Transverse colon (tissue), 4 donors: Measurements from ENCODE around the gene EXOSC1. TPM values are rescaled to one million over a fixed set of nuclear protein-coding genes. Genes with fewer than 3 reads are reported as not detected.

Experiments
- DNase-seq: peaks from one replicate; pipeline ENCODE4 v3.0.0-alpha.2; 2019
- H3K27ac ChIP-seq, 4 donors: fragments of 200-600 bp; sonication (generic); 2 replicates each; pipeline ENCODE4 v1.5.1; 2016 to 2018; ENCODE audit warnings: inconsistent platforms in 4 of 4
- H3K27me3 ChIP-seq: fragments of 200-600 bp; sonication (generic); 2 replicates; pipeline ENCODE4 v1.5.1; 2017; ENCODE audit warnings: inconsistent platforms
- H3K36me3 ChIP-seq, 4 donors: fragments of 200-600 bp; sonication (generic); 2 replicates each; pipeline ENCODE4 v1.5.1; 2017 to 2019; ENCODE audit warnings: inconsistent platforms in 4 of 4
- H3K4me1 ChIP-seq, 4 donors: fragments of 200-600 bp; sonication (generic); 2 replicates each; pipeline ENCODE4 v1.5.1; 2017 to 2020; ENCODE audit warnings: inconsistent platforms in 4 of 4
- H3K4me3 ChIP-seq, 4 donors: fragments of 200-600 bp; sonication (generic); 1 replicate in 1 of 4; 2 replicates in 3 of 4; pipeline versions ENCODE4 v1.5.1 to v1.6.1; 2017 to 2019; ENCODE audit warnings: inconsistent platforms in 4 of 4
- H3K9me3 ChIP-seq, 2 donors: fragments of 200-600 bp; sonication (generic); 2 replicates each; pipeline ENCODE4 v1.5.1; 2017 to 2019; ENCODE audit warnings: inconsistent platforms in 2 of 2
- EP300 ChIP-seq: sonication (generic); formaldehyde crosslinking; IDR thresholded peaks from one replicate; pipeline ENCODE4 v1.6.1; 2017; ENCODE audit warnings: antibody characterized with exemption, low read depth
- POLR2A ChIP-seq: fragments of 450-650 bp; IDR thresholded peaks from one replicate; pipeline ENCODE4 v1.6.1; 2016; ENCODE audit warnings: antibody characterized with exemption, mild to moderate bottlenecking, moderate library complexity
- POLR2AphosphoS5 ChIP-seq, 3 donors: sonication (generic); formaldehyde crosslinking; IDR thresholded peaks; one replicate each; pipeline ENCODE4 v1.6.1; 2016; ENCODE audit warnings: antibody characterized with exemption in 3 of 3
- WGBS, 2 donors: methylation state at CpG; one replicate each; pipeline ENCODE4 v1.1.5; 2018; ENCODE audit warnings: low coverage in 1 of 2; 5-methylcytosine and 5-hydroxymethylcytosine counted together
- in situ Hi-C, 4 donors: fragments of 200-750 bp; cut with MboI; loops; one replicate each; pipeline versions ENCODE4 v1.15.0 to v1.15.1; 2017; ENCODE audit warnings: low sequenced_read_pairs in 3 of 4, low pct_ligation_motif_present in 1 of 4, low pct_unique_long_range_greater_than_20kb in 1 of 4
- intact Hi-C: fragments of 100-400 bp; cut with DNase I; formaldehyde crosslinking; loops from one replicate; pipeline ENCODE4 v1.15.1; 2023; ENCODE audit warnings: low total_unique reads
- total RNA-seq, 4 donors: library from RNA; depleted of rRNA; stranded (reverse); fragments of >200 nt; gene quantifications; one replicate each; pipeline ENCODE4 v1.1.0, GENCODE V29; 2016
- TF ChIP-seq, protein P1 (sequence below), 5 experiments: fragments of 200-600 bp in 3 of 5; fragments of 450-650 bp in 2 of 5; sonication (generic) in 3 of 5; IDR thresholded peaks; 1 replicate in 2 of 5; 2 replicates in 3 of 5; pipeline ENCODE4 v1.5.1; 2016 to 2017; ENCODE audit warnings: antibody characterized with exemption in 5 of 5, inconsistent platforms in 3 of 5, mild to moderate bottlenecking in 2 of 5, moderate library complexity in 1 of 5

The EXOSC1 gene, protein sequence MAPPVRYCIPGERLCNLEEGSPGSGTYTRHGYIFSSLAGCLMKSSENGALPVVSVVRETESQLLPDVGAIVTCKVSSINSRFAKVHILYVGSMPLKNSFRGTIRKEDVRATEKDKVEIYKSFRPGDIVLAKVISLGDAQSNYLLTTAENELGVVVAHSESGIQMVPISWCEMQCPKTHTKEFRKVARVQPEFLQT
- 100 to 1,000 TPM in 1 of 4 donors, 10 to 100 TPM in 2, 1 to 10 TPM in 1; 2.6 to 315 (median 26.1) TPM for total RNA-seq

DNA sequence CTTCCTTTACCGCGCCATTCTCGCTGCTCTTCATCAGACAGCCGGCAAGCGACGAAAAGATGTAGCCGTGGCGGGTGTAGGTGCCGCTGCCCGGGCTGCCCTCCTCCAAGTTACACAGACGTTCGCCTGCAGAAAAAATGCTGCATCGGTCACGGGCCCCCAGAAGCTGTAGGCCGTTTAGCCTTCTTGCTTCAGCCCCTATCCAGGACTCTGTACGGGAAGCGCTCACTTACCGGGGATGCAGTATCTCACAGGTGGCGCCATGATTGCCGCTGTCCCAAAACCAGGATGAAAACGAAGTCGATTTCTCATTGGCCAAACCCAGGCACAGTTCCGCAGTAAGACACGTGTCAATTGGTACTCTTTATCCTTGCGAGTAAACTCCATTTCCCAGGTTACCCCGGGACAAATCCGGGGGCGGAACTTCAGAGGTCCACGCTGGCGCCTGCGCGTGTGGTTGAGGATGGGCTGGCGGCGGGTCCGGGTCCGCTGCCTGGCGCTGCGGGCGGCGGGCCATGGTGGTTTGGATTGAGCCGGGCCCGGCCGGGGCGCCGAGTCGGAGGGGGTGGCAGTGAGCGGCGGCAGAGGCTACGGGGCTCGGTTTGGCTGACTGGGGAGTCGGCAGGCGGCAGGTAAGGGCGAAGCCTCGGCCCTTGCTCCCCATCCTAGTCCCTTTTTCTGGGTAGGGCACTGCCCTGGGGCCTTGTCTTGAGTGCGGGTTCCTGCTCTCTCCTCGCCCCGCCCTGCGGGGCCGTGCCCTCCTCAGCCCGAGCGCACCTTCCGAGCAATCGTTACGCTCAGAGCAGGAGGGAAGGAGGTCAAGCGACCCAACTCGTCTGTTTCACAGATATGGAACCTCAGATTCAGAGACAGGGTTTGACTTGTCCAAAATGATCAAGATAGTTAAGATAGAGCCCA lies at the start of gene EXOSC1, which contains the start of gene ZDHHC16:
Gene EXOSC1, minus strand, starts transcription at position 285 of the 918 bp plus-strand sequence. Its CDS starts 21 bp downstream, at position 264.
Gene ZDHHC16, plus strand, starts transcription at position 454 of the 918 bp plus-strand sequence. CDS start 5,501 bp downstream, outside the sequence.
- H3K27ac ChIP-seq, result peak within 1 kb of the TSS; percentile 73 to 85 (median 82)
- intact Hi-C loops, result no loop called here
- H3K4me1 ChIP-seq, result peaks cover 10 to 30% (median 21%) of the 10 kb centered on the region in 4 donors
- TF ChIP-seq POLR2A (peak; percentile 72), EP300 (no peak), POLR2AphosphoS5 (IDR thresholded peaks at IDR 0.05) (peak; percentile 74 to 87 (median 84))
- DNase-seq, result peak; percentile 93
- H3K9me3 ChIP-seq, result no peaks in the 10 kb centered on the region
- H3K27me3 ChIP-seq, result no peaks in the 10 kb centered on the region
- peak within 1 kb of the TSS; percentile 59 to 93 (median 83) for H3K4me3 ChIP-seq
- peaks cover 0 to 3% (median 1%) of the 10 kb centered on the region in 4 donors for H3K36me3 ChIP-seq
- in situ Hi-C loops, result no loop called here
- WGBS, 2 donors, result 0% methylated on average over 42 of the region's 66 CpGs; no CpG with 5 or more reads in 1 of the 2 donors

DNA sequence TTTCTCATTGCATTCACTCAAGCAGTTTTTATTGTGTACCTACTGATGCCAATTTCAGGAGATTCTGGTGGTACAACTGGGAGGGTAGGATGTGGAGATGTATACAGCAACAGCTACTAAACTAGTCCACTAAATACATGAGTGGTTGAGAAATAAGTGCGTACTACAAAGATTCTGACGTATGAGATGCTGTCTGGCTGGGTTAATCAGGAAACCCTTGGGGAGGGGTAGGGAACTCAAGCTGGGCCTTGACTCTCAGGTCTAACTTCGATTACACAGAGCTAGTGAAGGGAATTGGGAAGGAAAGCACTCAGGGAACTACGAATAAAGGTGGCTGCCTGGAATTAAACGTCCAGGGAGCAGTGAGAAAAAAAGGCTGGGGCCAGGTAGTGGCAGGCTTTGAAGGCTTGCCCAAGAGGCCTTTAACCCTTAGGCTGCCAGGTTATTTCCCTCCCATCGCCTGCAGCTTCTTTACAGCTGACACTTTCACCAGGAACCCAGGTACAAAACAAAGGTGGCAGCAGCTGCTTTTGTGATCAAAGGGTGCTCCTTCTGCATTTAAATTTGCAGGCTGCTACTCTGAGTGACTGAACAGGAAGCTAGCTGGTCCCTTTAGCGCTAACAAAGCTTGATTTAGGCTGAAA lies 49.2 kb upstream of the EXOSC1 start:
- in situ Hi-C loops (no loop called here), intact Hi-C loops (no loop called here)
- H3K36me3 ChIP-seq, result no peaks in the 10 kb centered on the region
- TF ChIP-seq EP300, result no peak
- TF ChIP-seq POLR2AphosphoS5 (IDR thresholded peaks at IDR 0.05), result no peak
- TF ChIP-seq POLR2A, result no peak
- TF ChIP-seq, protein P1, sequence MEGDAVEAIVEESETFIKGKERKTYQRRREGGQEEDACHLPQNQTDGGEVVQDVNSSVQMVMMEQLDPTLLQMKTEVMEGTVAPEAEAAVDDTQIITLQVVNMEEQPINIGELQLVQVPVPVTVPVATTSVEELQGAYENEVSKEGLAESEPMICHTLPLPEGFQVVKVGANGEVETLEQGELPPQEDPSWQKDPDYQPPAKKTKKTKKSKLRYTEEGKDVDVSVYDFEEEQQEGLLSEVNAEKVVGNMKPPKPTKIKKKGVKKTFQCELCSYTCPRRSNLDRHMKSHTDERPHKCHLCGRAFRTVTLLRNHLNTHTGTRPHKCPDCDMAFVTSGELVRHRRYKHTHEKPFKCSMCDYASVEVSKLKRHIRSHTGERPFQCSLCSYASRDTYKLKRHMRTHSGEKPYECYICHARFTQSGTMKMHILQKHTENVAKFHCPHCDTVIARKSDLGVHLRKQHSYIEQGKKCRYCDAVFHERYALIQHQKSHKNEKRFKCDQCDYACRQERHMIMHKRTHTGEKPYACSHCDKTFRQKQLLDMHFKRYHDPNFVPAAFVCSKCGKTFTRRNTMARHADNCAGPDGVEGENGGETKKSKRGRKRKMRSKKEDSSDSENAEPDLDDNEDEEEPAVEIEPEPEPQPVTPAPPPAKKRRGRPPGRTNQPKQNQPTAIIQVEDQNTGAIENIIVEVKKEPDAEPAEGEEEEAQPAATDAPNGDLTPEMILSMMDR (IDR thresholded peaks at IDR 0.05), result no peak
- H3K4me3 ChIP-seq, result no peak overlapping the region
- H3K4me1 ChIP-seq, result peaks cover 12 to 42% (median 18%) of the 10 kb centered on the region in 4 donors
- H3K27me3 ChIP-seq, result peaks cover 7% of the 10 kb centered on the region
- 42 to 52% methylated on average over 4 to 7 of the region's 7 CpGs for WGBS, 2 donors
- no peak overlapping the region for H3K27ac ChIP-seq
- H3K9me3 ChIP-seq, result no peaks in the 10 kb centered on the region
- no peak for DNase-seq

DNA sequence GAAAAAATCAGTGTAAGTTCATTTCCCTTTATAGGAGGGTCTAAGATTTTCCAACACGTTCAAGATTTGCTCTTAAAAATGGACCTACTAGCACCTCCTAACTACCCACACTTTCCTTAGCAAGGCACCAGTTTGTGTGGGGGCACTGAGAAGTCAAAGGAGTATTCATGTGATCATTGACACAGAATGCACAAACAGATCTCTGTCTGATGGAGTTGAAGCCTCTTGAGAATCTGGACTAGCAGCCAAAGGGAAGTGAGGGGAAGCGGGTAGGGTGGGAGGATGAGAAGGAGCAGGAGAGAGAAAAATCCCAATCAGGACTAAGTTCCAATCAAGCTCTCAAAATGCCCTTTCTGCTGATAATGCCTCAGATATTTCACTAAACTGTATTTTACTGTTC lies 48.3 kb upstream of the EXOSC1 start:
- H3K27ac ChIP-seq, result no peak overlapping the region

DNA sequence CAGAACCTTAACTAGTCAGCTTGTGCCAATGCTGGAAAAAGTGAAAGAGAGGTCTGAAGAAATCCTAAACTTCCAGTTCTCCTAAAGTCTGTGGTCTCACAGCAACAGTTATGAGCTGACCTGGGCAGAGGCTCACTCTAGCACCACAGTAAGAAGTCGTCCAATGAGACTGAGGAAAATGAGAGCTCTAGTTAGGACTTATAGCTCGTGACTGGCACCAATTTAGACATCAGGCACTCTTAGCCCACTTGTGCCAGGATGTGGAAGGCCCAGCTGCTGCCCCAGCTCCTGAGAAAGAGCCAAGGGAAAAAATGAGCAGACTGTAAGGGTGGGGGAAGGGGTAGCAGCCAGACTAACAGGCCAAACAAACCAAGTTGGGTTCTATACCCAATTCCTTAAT lies 44.8 kb upstream of the EXOSC1 start:
- H3K4me3 ChIP-seq, result no peak overlapping the region
- no peaks in the 10 kb centered on the region for H3K27me3 ChIP-seq
- in situ Hi-C loops, result no loop called here
- no peak for DNase-seq
- no peaks in the 10 kb centered on the region for H3K36me3 ChIP-seq
- intact Hi-C loops, result no loop called here
- H3K27ac ChIP-seq, result no peak overlapping the region
- no peak for TF ChIP-seq POLR2A
- no peak for TF ChIP-seq POLR2AphosphoS5 (IDR thresholded peaks at IDR 0.05)
- TF ChIP-seq, protein P1 (IDR thresholded peaks at IDR 0.05), result no peak
- TF ChIP-seq EP300, result no peak
- peaks cover 0 to 26% (median 9%) of the 10 kb centered on the region in 4 donors for H3K4me1 ChIP-seq
- 44% methylated on average over 2 of the region's 2 CpGs; no CpG with 5 or more reads in 1 of the 2 donors for WGBS, 2 donors
- no peaks in the 10 kb centered on the region for H3K9me3 ChIP-seq

More for the DNA sequence above, 48.3 kb upstream of the EXOSC1 start:
- 54 to 56% methylated on average over 2 of the region's 2 CpGs for WGBS, 2 donors
- Histone ChIP-seq H3K4me1 (peaks cover 11 to 38% (median 16%) of the 10 kb centered on the region in 4 donors), H3K9me3 (no peaks in the 10 kb centered on the region), H3K4me3 (no peak overlapping the region), H3K27me3 (no peaks in the 10 kb centered on the region), H3K36me3 (no peaks in the 10 kb centered on the region)
- TF ChIP-seq POLR2AphosphoS5 (IDR thresholded peaks at IDR 0.05), result no peak
- TF ChIP-seq, protein P1 (IDR thresholded peaks at IDR 0.05), result no peak
- TF ChIP-seq POLR2A, result no peak
- no peak for TF ChIP-seq EP300
- no peak for DNase-seq
- in situ Hi-C loops (no loop called here), intact Hi-C loops (no loop called here)
